K562 (cell line): ENCODE results near the gene SGMS1. TPM values are rescaled to one million over a fixed set of nuclear protein-coding genes. Genes with fewer than 3 reads are reported as not detected.

Experiments
- ATAC-seq: fragments of 200-7000 bp; cut with Tn5 transposase; 3 replicates; pipeline ENCODE4 v1.9.1; 2020; ENCODE audit warnings: moderate library complexity
- BruUV-seq: library from RNA; stranded (reverse); fragments of 400-500 nt; replicated peaks from 2 replicates; lab custom pipeline; 2021; lab: Mats Ljungman, UMichigan
- CTCF ChIA-PET: fragments of 300-600 bp; formaldehyde crosslinking; extraction: SDS; loops from one replicate; lab custom pipeline; 2021; ENCODE audit warnings: low intra/inter-chr PET ratio; lab: Yijun Ruan, JAX
- POLR2A ChIA-PET: fragments of 300-600, 350-650 bp; sonication (Branson Sonifier 250); formaldehyde crosslinking; extraction: SDS; loops from one replicate; lab custom pipeline; 2021; ENCODE audit warnings: antibody characterized with exemption, inconsistent platforms; lab: Yijun Ruan, JAX
- DNase-seq, 4 experiments: peaks; one replicate each; pipeline versions ENCODE4 v3.0.0 to v3.0.0-alpha.2; 2011 to 2018; ENCODE audit warnings: low spot score in 3 of 4, mixed read lengths in 3 of 4; ENCODE audit errors: extremely low read depth in 1 of 4
- FAIRE-seq: peaks from 2 replicates; lab custom pipeline; 2011; peaks lifted over from hg19 to GRCh38; lab: Jason Lieb, UNC
- H2AFZ ChIP-seq: 2 replicates; pipeline ENCODE4 v1.6.0; 2011; ENCODE audit warnings: low read depth, low read length, control low read depth, inconsistent platforms
- H3K27ac ChIP-seq: fragments of 200-600 bp; 3 replicates; pipeline ENCODE4 v1.8.0; 2011; ENCODE audit warnings: low read depth, mild to moderate bottlenecking, control low read depth, inconsistent platforms, low read length, moderate library complexity, mixed read lengths; ENCODE audit errors: extremely low read depth
- H3K27me3 ChIP-seq, 2 experiments: fragments of 300-600 bp in 1 of 2; 2 replicates in 1 of 2; 3 replicates in 1 of 2; pipeline versions ENCODE4 v1.6.0 to v1.8.0; 2011; ENCODE audit warnings: inconsistent platforms in 2 of 2, low read length in 2 of 2, mild to moderate bottlenecking in 1 of 2, mixed read lengths in 1 of 2, moderate library complexity in 1 of 2; ENCODE audit not compliant: control insufficient read depth in 2 of 2, insufficient read depth in 2 of 2
- H3K36me3 ChIP-seq: fragments of 300-600 bp; 3 replicates; pipeline ENCODE4 v1.8.0; 2011; ENCODE audit warnings: mild to moderate bottlenecking, low read length, inconsistent platforms; ENCODE audit not compliant: control insufficient read depth, insufficient read depth
- H3K4me1 ChIP-seq, 2 experiments: fragments of 200-600 bp in 1 of 2; replicated peaks in 1 of 2; 2 replicates in 1 of 2; 3 replicates in 1 of 2; pipeline versions ENCODE4 v1.5.1 to v1.8.0; 2011; ENCODE audit warnings: inconsistent platforms in 2 of 2, low read length in 2 of 2, mild to moderate bottlenecking in 1 of 2, mixed read lengths in 1 of 2, moderate library complexity in 1 of 2; ENCODE audit not compliant: control insufficient read depth in 2 of 2, insufficient read depth in 2 of 2
- H3K4me2 ChIP-seq: 2 replicates; pipeline ENCODE4 v1.6.1; 2011; ENCODE audit warnings: low read length, control low read depth, inconsistent platforms, mixed read lengths; ENCODE audit not compliant: insufficient read depth
- H3K4me3 ChIP-seq: fragments of 200-600 bp; sonication (generic), shearing (Covaris generic); 2 replicates; pipeline ENCODE4 v1.5.1; 2016; ENCODE audit warnings: control low read depth, inconsistent platforms
- H3K79me2 ChIP-seq: fragments of 200-600 bp; 3 replicates; pipeline ENCODE4 v1.8.0; 2011; ENCODE audit warnings: low read length, inconsistent platforms; ENCODE audit not compliant: control insufficient read depth, insufficient read depth
- H3K9ac ChIP-seq, 2 experiments: 2 replicates each; pipeline versions ENCODE4 v1.6.0 to v1.6.1; 2011; ENCODE audit warnings: low read depth in 2 of 2, low read length in 2 of 2, control low read depth in 1 of 2, inconsistent platforms in 1 of 2, mild to moderate bottlenecking in 1 of 2, mixed read lengths in 1 of 2; ENCODE audit not compliant: insufficient read depth in 1 of 2
- H3K9me1 ChIP-seq: one replicate; pipeline ENCODE4 v1.6.0; 2011; ENCODE audit warnings: inconsistent platforms, mild to moderate bottlenecking, low read length, moderate library complexity; ENCODE audit not compliant: control insufficient read depth, insufficient read depth
- H3K9me3 ChIP-seq: replicated peaks from 2 replicates; pipeline ENCODE4 v1.5.1; 2011; ENCODE audit warnings: low read depth, low read length, inconsistent platforms; ENCODE audit not compliant: control insufficient read depth, insufficient read depth
- H4K20me1 ChIP-seq: replicated peaks from 2 replicates; pipeline ENCODE4 v1.6.1; 2011; ENCODE audit warnings: low read length, inconsistent platforms, mixed read lengths; ENCODE audit not compliant: control insufficient read depth, insufficient read depth
- BHLHE40 ChIP-seq: IDR thresholded peaks from 2 replicates; pipeline ENCODE4 v1.6.1; 2011; ENCODE audit warnings: low read length, improper control_type of control experiment
- CBFA2T3 ChIP-seq: fragments of 450-650 bp; IDR thresholded peaks from 2 replicates; pipeline ENCODE4 v1.6.1; 2017
- CBFB ChIP-seq: sonication (generic); formaldehyde crosslinking; IDR thresholded peaks from 2 replicates; pipeline ENCODE4 v1.4.0; 2020; ENCODE audit warnings: mild to moderate bottlenecking, missing genetic modification reagents
- COPS2 ChIP-seq: fragments of 450-650 bp; conservative IDR thresholded peaks from 2 replicates; pipeline ENCODE4 v1.6.1; 2016; ENCODE audit warnings: mild to moderate bottlenecking, moderate library complexity
- CSDE1 ChIP-seq, 2 experiments: fragments of 450-650 bp; IDR thresholded peaks; 2 replicates each; pipeline ENCODE4 v1.6.1; 2016; ENCODE audit warnings: mild to moderate bottlenecking in 1 of 2
- DMBX1 ChIP-seq: fragments of 250-450 bp; sonication (Bioruptor Pico); IDR thresholded peaks from 2 replicates; pipeline ENCODE4 v1.8.0; 2022; ENCODE audit warnings: inconsistent platforms, mild to moderate bottlenecking, moderate library complexity, borderline replicate concordance
- ETV6 ChIP-seq, 3 experiments: fragments of 150-350 bp in 1 of 3; sonication (generic) in 1 of 3; formaldehyde crosslinking in 1 of 3; IDR thresholded peaks; 2 replicates each; pipeline versions ENCODE4 v1.6.1 to v1.8.0; 2014 to 2022; ENCODE audit warnings: borderline replicate concordance in 2 of 3, low read depth in 2 of 3, antibody characterized with exemption in 1 of 3, low read length in 1 of 3, mild to moderate bottlenecking in 1 of 3, missing genetic modification reagents in 1 of 3
- FOXP1 ChIP-seq: sonication (generic); formaldehyde crosslinking; IDR thresholded peaks from 2 replicates; pipeline ENCODE4 v1.8.0; 2022; ENCODE audit warnings: mild to moderate bottlenecking, missing genetic modification reagents
- GTF2A2 ChIP-seq: IDR thresholded peaks from 2 replicates; pipeline ENCODE4 v1.6.1; 2016; ENCODE audit warnings: mild to moderate bottlenecking, missing genetic modification characterization, missing compliant biosample characterization
- HMGN3 ChIP-seq: IDR thresholded peaks from 2 replicates; pipeline ENCODE4 v1.6.1; 2011; ENCODE audit warnings: borderline replicate concordance, low read depth, mild to moderate bottlenecking, mixed read lengths, low read length; ENCODE audit not compliant: insufficient read length; ENCODE audit errors: extremely low read depth
- HNRNPL ChIP-seq: fragments of 200-400 bp; formaldehyde crosslinking; IDR thresholded peaks from 2 replicates; pipeline ENCODE4 v1.6.1; 2017; ENCODE audit warnings: low read depth, mild to moderate bottlenecking, low read length
- IRF2 ChIP-seq: sonication (generic); formaldehyde crosslinking; IDR thresholded peaks from 2 replicates; pipeline ENCODE4 v1.8.1; 2022; ENCODE audit warnings: mild to moderate bottlenecking, missing genetic modification reagents
- IRF9 ChIP-seq: fragments of 450-650 bp; IDR thresholded peaks from 2 replicates; pipeline ENCODE4 v1.6.1; 2016; ENCODE audit warnings: missing biosample characterization, missing genetic modification characterization
- NCOA2 ChIP-seq, 2 experiments: fragments of 450-650 bp; IDR thresholded peaks; 2 replicates each; pipeline ENCODE4 v1.6.1; 2018; ENCODE audit warnings: mild to moderate bottlenecking in 2 of 2, moderate library complexity in 1 of 2; ENCODE audit not compliant: partially characterized antibody in 2 of 2
- PRPF4 ChIP-seq: fragments of 200-400 bp; formaldehyde crosslinking; IDR thresholded peaks from one replicate; pipeline ENCODE4 v1.6.1; 2017; ENCODE audit warnings: low read length, low read depth, mild to moderate bottlenecking; ENCODE audit not compliant: insufficient read depth, poor library complexity, severe bottlenecking
- SIRT6 ChIP-seq: IDR thresholded peaks from one replicate; pipeline ENCODE4 v1.6.1; 2012; ENCODE audit warnings: low read depth, mild to moderate bottlenecking, control low read depth, inconsistent platforms, low read length, moderate library complexity
- TAL1 ChIP-seq: fragments of 450-650 bp; IDR thresholded peaks from 2 replicates; pipeline ENCODE4 v1.6.1; 2016; ENCODE audit warnings: mild to moderate bottlenecking
- TBL1XR1 ChIP-seq, 2 experiments: IDR thresholded peaks; 2 replicates each; pipeline ENCODE4 v1.6.1; 2012; ENCODE audit warnings: improper control_type of control experiment in 2 of 2, low read length in 2 of 2, mild to moderate bottlenecking in 1 of 2
- TRIM24 ChIP-seq, 2 experiments: fragments of 450-650 bp; IDR thresholded peaks; 2 replicates each; pipeline ENCODE4 v1.6.1; 2016
- ZBED1 ChIP-seq: IDR thresholded peaks from 2 replicates; pipeline ENCODE4 v1.6.1; 2014
- ZNF174 ChIP-seq: fragments of 250-450 bp; sonication (Bioruptor Pico); IDR thresholded peaks from 2 replicates; pipeline ENCODE4 v1.4.0; 2020; ENCODE audit warnings: mild to moderate bottlenecking
- ZNF354B ChIP-seq: fragments of 250-450 bp; sonication (Bioruptor Pico); IDR thresholded peaks from 2 replicates; pipeline ENCODE4 v1.4.0; 2020
- ZNF445 ChIP-seq: fragments of 250-450 bp; sonication (Bioruptor Pico); IDR thresholded peaks from 2 replicates; pipeline ENCODE4 v1.4.0; 2020; ENCODE audit warnings: low read depth, mild to moderate bottlenecking, moderate library complexity
- ZNF583 ChIP-seq: fragments of 250-450 bp; sonication (Bioruptor Pico); IDR thresholded peaks from 2 replicates; pipeline ENCODE4 v1.4.0; 2020
- WGBS: fragments of 100-300 bp; shearing (Covaris generic); methylation state at CpG from one replicate; pipeline ENCODE4 v1.1.6; 2016; ENCODE audit warnings: low coverage, mixed read lengths; ENCODE audit not compliant: insufficient coverage; ENCODE audit errors: missing lambda C conversion rate; 5-methylcytosine and 5-hydroxymethylcytosine counted together
- in situ Hi-C: fragments of 300-500 bp; cut with MboI; formaldehyde crosslinking; loops from 4 replicates; pipeline ENCODE4 v1.15.0; 2018; ENCODE audit warnings: inconsistent platforms, mixed read lengths
- intact Hi-C: fragments of 100-400 bp; cut with micrococcal nuclease; formaldehyde crosslinking; loops from 2 replicates; pipeline ENCODE4 v1.14.2; 2022
- polyA plus RNA-seq, 8 experiments: library from polyadenylated mRNA; depleted of rRNA in 4 of 8; stranded (reverse) in 5 of 8; unstranded in 3 of 8; fragments of >200 nt; fragmentation: Nextera tagmentation in 2 of 8; fragmentation: Illumina TruSeq in 1 of 8; extraction: Ambion mirVana in 2 of 8; extraction: Trizol in 1 of 8; gene quantifications; 2 replicates each; pipeline versions ENCODE4 v1.2.1 to v1.2.3, GENCODE V29; 2011 to 2014; ENCODE audit warnings: inconsistent platforms in 1 of 8, missing spikeins in 1 of 8
- total RNA-seq, 7 experiments: library from RNA; depleted of rRNA in 6 of 7; stranded (reverse); fragments of >200 nt in 6 of 7; fragmentation: Illumina TruSeq in 2 of 7; extraction: Trizol in 2 of 7; gene quantifications; 2 replicates each; pipeline versions ENCODE4 v1.2.1 to v1.2.3, GENCODE V29; 2011 to 2021; ENCODE audit warnings: low replicate concordance in 1 of 7

SGMS1 gene
- total and polyA plus RNA-seq, 9 of the 15 experiments (the other 6 are each of a cell fraction or from before 2014, with no cell fraction given), result 22.6 to 232 (median 82.2) TPM

GRCh38 chr10:50527442-50528043, 96.2 kb downstream of the SGMS1 start (continued):
- TF ChIP-seq CSDE1 (IDR thresholded peaks at IDR 0.05) (no peak), PRPF4 (no peak)

GRCh38 chr10:50526185-50526584, 97.6 kb downstream of the SGMS1 start:
- FAIRE-seq, result no peak
- in situ Hi-C loops (no loop called here), intact Hi-C loops (no loop called here)
- H3K9ac ChIP-seq, result no peak overlapping the region
- DNase-seq, result peak in 1 of 4 experiments; percentile 41
- peaks cover 66% of the 10 kb centered on the region for H3K79me2 ChIP-seq
- H2AFZ ChIP-seq, result no peak overlapping the region
- BruUV-seq, result no TSS peak
- ATAC-seq, result 0 out of 3 replicates have a peak, but pooled peaks have one; percentile 15
- WGBS, result 73% methylated on average over 4 of the region's 4 CpGs
- POLR2A ChIA-PET, result interaction anchor here (0.9 to 2.2 kb wide), 2 partner anchors 19 to 168 kb away, joined by 3 to 10 read pairs; no protein-coding TSS in a partner anchor
- CTCF ChIA-PET, result no interaction called here
- no peak overlapping the region for H3K4me3 ChIP-seq
- H3K4me1 ChIP-seq, result peaks cover 6 to 21% of the 10 kb centered on the region in 2 experiments
- H3K9me1 ChIP-seq, result no peaks in the 10 kb centered on the region
- no peak overlapping the region for H3K4me2 ChIP-seq
- H4K20me1 ChIP-seq, result peaks cover 4% of the 10 kb centered on the region; the same call in 1 of the 2 replicates
- H3K27me3 ChIP-seq, result no peaks in the 10 kb centered on the region
- H3K36me3 ChIP-seq, result peaks cover 8% of the 10 kb centered on the region; the same call in 1 of the 3 replicates
- no peak overlapping the region for H3K27ac ChIP-seq
- H3K9me3 ChIP-seq, result no peaks in the 10 kb centered on the region
- no peak for TF ChIP-seq ETV6 (IDR thresholded peaks at IDR 0.05; ENCODE audit: borderline replicate concordance in 1 of 2, low read depth in 2 of 2, low read length in 1 of 2)
- TF ChIP-seq ETV6 (CRISPR knock-in tag; IDR thresholded peaks at IDR 0.05; ENCODE audit: borderline replicate concordance), result no peak
- peak; percentile 9; the same call in 1 of the 2 replicates for TF ChIP-seq TAL1
- TF ChIP-seq CBFB, result no peak
- no peak for TF ChIP-seq ZBED1
- no peak for TF ChIP-seq IRF2 (CRISPR knock-in tag)
- no peak for TF ChIP-seq IRF9
- no peak for TF ChIP-seq GTF2A2 (tag)
- peak; percentile 21; the same call in 1 of the 2 replicates for TF ChIP-seq DMBX1
- TF ChIP-seq HMGN3, result no peak
- no peak for TF ChIP-seq ZNF445
- no peak for TF ChIP-seq COPS2
- TF ChIP-seq HNRNPL, result no peak
- TF ChIP-seq CBFA2T3, result peak; percentile 74
- TF ChIP-seq TRIM24 (IDR thresholded peaks at IDR 0.05), result peak in 1 of 2 experiments; percentile 32; a peak in 1 of 4 replicates
- TF ChIP-seq BHLHE40, result no peak
- no peak for TF ChIP-seq SIRT6
- no peak for TF ChIP-seq ZNF174 (CRISPR knock-in tag)
- no peak for TF ChIP-seq ZNF583
- no peak for TF ChIP-seq FOXP1 (CRISPR knock-in tag)
- TF ChIP-seq NCOA2 (IDR thresholded peaks at IDR 0.05; ENCODE audit: partially characterized antibody in 2 of 2), result no peak
- no peak for TF ChIP-seq ZNF354B
- TF ChIP-seq TBL1XR1 (IDR thresholded peaks at IDR 0.05; ENCODE audit: low read length in 2 of 2), result no peak
